HG03060 (cell line): Measurements from ENCODE around the gene PTGIS.
A peak's percentile ranks its signal among the peaks of the same experiment; 100 is the strongest.
"Not testable (repeated sequence)": the region's sequence is repeated elsewhere in the genome, so short reads cannot be mapped to it uniquely, and the experiment has no call there.

Experiments
- ATAC-seq: cut with Tn5 transposase; IDR thresholded peaks from one replicate; pipeline ENCODE4 v1.9.1; 2021; ENCODE audit warnings: low read depth, moderate number of reproducible peaks; ENCODE audit not compliant: unreplicated experiment

Gene PTGIS

GRCh38 chr20:49567421-49568277 lies at the start of gene PTGIS:
Gene PTGIS (minus strand): TSS chr20:49568137. CDS start chr20:49568116, 21 bp downstream.
- ATAC-seq = no peak

DNA sequence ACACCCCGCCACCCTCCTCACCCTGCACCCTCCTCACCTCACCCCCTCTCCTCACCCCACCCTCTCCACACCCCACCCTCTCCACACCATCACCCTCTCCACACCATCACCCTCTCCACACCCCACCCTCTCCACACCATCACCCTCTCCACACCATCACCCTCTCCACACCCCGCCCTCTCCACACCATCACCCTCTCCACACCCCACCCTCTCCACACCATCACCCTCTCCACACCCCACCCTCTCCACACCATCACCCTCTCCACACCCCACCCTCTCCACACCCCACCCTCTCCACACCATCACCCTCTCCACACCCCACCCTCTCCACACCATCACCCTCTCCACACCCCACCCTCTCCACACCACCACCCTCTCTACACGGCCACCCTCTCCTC lies 49.5 kb upstream of the PTGIS start:
- not testable (repeated sequence) for ATAC-seq

- no peak for ATAC-seq
These were observed 48.4 kb upstream of the PTGIS start for GRCh38 chr20:49616154-49617007.

DNA sequence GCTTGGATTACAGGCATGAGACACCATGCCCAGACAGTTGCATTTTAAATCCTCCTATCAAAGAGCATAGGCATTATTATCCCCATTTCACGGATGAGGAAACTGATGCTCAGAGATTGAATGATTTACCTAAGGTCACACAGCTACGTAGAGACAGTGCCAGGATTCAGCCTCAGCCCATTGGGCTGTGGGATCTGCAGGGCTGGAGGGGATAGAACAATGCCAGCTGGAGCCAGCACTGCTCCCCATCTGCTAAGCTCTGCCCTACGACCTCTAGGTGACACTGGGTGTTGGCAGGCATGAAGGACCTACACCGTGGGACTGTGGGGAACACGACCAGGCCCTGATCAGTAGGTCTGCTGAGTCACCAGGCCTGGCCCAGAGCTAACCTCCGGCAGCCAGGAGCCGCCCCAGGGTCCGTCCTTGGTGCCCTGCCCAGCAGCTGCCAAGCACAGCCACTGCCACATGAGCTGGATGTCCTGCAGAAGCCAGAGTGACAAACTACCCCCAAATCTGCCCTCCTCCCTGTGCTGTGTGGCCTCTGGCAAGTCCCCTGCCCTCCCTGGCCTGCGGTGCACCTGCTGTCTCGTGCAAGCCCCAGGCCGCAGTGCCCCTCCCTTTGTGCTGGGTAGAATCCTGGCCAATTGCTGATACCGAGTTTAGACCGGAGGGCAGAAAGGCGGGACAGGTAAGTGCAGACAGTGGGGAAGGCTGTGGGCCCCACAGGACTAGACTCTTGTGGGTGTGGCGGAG lies 47.6 kb upstream of the PTGIS start:
- no peak for ATAC-seq

GRCh38 chr20:49615051-49615400 lies 47.1 kb upstream of the PTGIS start:
- ATAC-seq = not testable (repeated sequence)

DNA sequence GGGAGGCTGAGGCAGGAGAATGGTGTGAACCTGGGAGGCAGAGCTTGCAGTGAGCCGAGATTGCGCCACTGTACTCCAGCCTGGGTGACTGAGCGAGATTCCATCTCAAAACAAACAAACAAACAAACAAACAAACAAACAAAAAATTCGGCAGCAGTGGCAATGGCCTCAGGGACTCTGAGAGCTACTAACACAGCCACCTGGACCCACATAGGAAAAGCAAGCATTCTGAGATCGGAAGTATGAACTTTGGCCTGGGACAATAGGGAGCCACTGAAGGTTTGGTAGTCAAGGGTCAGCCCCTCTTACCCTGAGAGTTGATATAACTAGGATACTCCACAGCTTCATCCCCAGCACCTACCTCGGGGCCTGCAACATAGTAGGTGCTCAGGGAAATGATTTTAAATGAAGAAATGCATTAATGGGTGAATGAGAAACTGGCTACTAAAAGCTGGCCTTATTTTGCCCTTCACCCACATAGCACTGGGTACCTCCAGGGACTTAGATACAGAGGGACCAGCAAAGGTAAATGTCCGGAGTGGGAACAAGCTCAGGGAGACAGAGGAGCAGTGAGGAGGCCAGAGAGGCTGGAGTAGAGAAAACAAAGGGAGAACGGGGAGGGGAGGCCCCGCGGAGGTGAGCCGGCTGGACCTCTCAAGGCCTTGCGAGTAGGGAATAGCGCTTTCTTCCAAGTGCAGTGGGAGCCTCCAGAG lies 46.6 kb upstream of the PTGIS start:
- ATAC-seq = no peak

DNA sequence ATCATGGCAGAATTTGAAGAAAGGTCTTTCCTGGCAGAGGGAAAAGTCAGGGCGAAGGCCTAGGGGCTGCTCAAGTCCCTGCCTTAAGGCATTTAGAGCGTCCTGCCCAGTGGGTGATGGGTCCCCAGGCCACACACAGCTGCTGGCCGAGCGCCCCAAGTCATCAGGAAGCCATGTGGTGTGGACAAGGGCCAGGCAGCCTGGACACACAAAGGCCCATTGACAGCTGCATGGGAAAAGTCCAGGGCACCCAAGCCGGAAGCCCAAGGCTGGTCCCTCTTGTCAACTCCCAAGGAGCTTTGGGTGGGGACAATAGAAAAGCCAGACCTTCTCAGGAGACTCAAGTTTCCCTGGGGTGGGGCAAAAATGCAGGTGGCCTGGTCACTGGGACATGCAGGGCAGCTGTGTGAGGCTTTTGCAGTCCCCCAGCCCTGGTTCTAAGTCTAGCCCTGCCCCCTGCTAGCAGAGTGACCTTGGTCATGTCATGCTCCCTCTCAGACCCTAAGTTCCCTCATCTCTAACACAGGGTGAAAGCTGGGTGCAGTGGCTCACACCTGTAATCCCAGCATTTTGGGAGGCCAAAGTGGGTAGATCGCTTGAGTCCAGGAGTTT lies 44.3 kb upstream of the PTGIS start:
- no peak for ATAC-seq

DNA sequence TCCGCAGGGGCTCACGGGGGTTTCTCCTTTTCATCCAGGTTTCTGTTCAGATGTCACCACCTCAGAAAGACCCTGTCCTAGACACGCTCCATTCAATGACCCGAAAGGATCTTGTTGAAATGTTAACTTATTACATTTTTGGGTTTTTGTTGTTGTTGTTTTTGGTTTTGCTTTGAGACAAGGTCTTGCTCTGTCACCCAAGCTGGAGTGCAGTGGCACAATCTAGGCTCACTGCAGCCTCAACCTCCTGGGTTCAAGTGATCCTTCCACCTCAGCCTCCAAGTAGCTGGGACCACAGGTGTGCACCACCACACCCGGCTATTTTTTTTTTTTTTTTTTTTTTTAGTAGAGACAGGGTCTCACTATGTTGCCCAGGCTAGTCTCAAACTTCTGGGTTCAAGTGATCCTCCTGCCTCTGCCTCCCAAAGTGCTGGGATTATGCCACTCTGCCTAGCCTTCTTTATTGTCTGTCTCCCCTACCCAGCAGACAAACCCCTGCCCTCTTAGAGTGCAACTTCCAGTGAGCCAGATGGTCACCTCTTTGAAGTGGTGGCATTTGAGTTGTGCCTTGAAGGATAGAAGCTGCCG lies 43.7 kb upstream of the PTGIS start:
- ATAC-seq = not testable (repeated sequence)

DNA sequence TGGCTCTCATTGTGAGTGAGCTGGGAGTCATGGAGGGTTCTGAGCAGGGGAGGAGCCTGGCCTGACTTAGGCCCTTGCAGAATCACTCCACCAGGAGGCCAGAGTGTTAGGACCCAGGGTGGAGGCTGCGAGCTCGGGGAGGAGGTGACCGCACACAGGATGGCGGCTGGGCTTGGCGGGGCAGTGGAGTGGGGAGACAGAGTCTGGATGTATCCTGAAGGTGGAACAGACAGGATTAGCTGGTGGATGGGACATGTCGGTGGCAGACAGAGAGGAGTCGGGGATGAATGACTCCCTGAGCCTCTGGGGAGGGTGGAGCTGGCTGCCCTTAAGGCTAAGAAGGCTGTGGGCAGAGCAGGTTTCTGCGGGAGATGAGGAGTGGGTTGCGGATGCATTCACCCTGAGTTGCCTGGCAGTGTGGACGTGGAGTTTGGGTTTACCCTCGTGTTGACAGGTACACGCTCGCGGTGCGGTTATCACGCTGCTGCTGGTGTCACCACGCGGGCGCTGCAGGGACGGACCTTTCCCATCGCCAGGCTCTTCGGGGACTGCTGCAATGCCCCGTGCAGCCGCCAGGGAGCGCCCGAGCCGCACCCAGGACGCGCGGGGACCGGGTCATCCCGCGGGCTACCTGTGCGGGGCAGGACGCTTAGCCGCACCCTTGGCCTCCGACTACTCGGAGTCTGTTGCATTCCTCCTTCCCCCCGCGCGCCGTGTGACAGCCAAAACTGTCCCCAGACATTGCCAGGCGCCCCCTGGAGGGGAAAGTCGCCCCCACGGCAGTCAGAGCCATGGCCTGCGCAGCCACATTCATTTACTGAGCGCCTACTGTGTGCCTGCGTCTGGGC lies 43.0 kb upstream of the PTGIS start:
- peak; percentile 43 for ATAC-seq

- ATAC-seq = no peak
These were observed 41.1 kb upstream of the PTGIS start for GRCh38 chr20:49608752-49609670.

DNA sequence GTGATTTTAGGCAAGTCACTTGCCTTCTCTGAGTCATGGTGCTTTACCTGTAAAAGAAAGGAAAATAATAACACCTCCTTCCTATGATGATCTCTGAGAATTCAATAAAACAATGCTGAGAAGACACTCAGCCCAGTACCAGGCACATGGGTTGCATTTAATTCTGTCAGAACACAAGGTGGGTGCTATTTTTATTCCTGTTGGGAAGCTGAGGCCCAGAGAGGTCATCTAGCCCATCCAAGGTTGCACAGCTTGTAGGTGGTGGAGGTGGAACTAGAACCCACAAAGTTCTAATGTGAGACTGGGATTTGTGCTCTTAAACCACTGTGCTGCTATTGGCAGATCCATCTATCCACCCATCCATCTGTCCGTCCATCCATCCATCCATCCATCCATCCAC lies 39.6 kb upstream of the PTGIS start:
- ATAC-seq = no peak

- ATAC-seq = no peak
These were observed 35.3 kb upstream of the PTGIS start for GRCh38 chr20:49603209-49603627.

GRCh38 chr20:49602345-49603208 lies 34.6 kb upstream of the PTGIS start:
- ATAC-seq = no peak

- ATAC-seq = no peak
These were observed 33.4 kb upstream of the PTGIS start for GRCh38 chr20:49601153-49601924.

DNA sequence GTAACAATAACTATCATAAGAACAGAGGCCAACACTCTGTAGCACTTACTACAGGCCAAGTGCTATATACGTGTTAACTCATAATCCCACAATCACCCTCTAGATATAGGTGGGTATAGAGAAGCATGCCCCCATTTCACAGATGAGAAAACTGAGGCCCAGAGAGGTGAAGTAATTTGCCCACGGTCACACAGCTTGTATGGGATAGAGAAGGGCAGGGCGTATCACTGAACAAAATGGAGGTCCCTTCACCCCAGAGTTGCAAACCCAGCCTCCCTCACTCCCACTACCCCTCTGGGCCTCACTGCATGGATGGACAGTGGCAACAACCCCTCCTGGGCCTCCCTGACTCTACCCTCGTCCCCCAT lies 31.8 kb upstream of the PTGIS start:
- ATAC-seq = no peak

DNA sequence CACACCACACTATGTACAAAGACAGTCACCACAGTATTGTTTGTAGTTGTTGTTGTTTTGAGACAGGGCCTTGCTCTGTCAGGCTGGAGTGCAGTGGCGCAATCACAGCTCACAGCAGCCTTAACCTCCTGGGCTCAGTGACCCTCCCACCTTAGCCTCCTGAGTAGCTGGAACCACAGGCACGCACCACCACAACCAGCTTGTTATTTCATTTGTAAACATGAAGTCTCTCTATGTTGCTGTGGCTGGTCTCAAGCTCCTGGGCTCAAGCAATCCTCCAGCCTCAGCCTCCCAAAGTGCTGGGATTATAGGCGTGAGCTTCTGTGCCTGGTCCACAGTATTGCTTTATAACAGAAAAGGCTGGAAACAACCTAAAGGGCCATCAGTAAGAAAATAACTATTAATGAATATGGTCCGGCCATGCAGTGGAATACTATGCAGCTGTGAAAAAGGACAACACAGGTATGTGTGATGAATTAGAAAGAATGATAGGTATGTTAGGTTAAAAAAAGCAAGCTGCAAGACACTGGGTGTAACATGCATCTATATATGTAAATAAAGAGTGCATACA lies 30.0 kb upstream of the PTGIS start:
- no peak for ATAC-seq
